Neural progenitor cell (in vitro differentiated cells): ENCODE results near the gene MINDY4. TPM values are rescaled to one million over a fixed set of nuclear protein-coding genes. Genes with fewer than 3 reads are reported as not detected.

ENCODE experiments used
- DNase-seq: peaks from one replicate; pipeline ENCODE4 v3.0.0-alpha.2; 2016; ENCODE audit warnings: low spot score
- H2AFZ ChIP-seq: fragments of 200-600 bp; sonication (generic); replicated peaks from 2 replicates; pipeline ENCODE4 v1.6.1; 2016; ENCODE audit warnings: antibody characterized with exemption
- H3F3A ChIP-seq: fragments of 200-600 bp; sonication (generic); 2 replicates; pipeline ENCODE4 v1.6.1; 2016; ENCODE audit warnings: antibody characterized with exemption, low read depth
- H3K27ac ChIP-seq: fragments of 200-600 bp; sonication (generic); 2 replicates; pipeline ENCODE4 v1.5.1; 2016; ENCODE audit warnings: mild to moderate bottlenecking
- H3K27me3 ChIP-seq: fragments of 200-600 bp; sonication (generic); 2 replicates; pipeline ENCODE4 v1.6.1; 2016; ENCODE audit warnings: mild to moderate bottlenecking, moderate library complexity
- H3K36me3 ChIP-seq: fragments of 200-600 bp; sonication (generic); 2 replicates; pipeline ENCODE4 v1.5.1; 2016
- H3K4me1 ChIP-seq: fragments of 200-600 bp; sonication (generic); 2 replicates; pipeline ENCODE4 v1.6.1; 2016; ENCODE audit warnings: mixed run types
- H3K4me2 ChIP-seq: fragments of 200-600 bp; sonication (generic); 2 replicates; pipeline ENCODE4 v1.6.1; 2016
- H3K4me3 ChIP-seq: fragments of 200-600 bp; sonication (generic); 2 replicates; pipeline ENCODE4 v1.5.1; 2016
- H3K79me2 ChIP-seq: fragments of 200-600 bp; sonication (generic); 2 replicates; pipeline ENCODE4 v1.6.1; 2016; ENCODE audit warnings: low read depth
- H3K9ac ChIP-seq: fragments of 200-600 bp; sonication (generic); 2 replicates; pipeline ENCODE4 v1.6.1; 2016
- H3K9me3 ChIP-seq: fragments of 200-600 bp; sonication (generic); 2 replicates; pipeline ENCODE4 v1.5.1; 2016; ENCODE audit warnings: low read depth
- H4K20me1 ChIP-seq: fragments of 200-600 bp; sonication (generic); 2 replicates; pipeline ENCODE4 v1.6.1; 2016; ENCODE audit warnings: low read depth
- H3K27ac Mint-ChIP-seq: 3 replicates; pipeline ENCODE4 v1.8.0; 2021; ENCODE audit warnings: mixed read lengths
- H3K27me3 Mint-ChIP-seq: 2 replicates; pipeline ENCODE4 v1.8.0; 2022; ENCODE audit warnings: low read depth, mild to moderate bottlenecking, inconsistent platforms, moderate library complexity, mixed read lengths; ENCODE audit not compliant: insufficient read depth
- H3K36me3 Mint-ChIP-seq: 3 replicates; pipeline ENCODE4 v1.8.0; 2021; ENCODE audit warnings: mixed read lengths
- H3K4me1 Mint-ChIP-seq: 3 replicates; pipeline ENCODE4 v1.8.0; 2021; ENCODE audit warnings: mixed read lengths
- H3K4me3 Mint-ChIP-seq: 3 replicates; pipeline ENCODE4 v1.8.0; 2021; ENCODE audit warnings: mild to moderate bottlenecking, moderate library complexity, mixed read lengths
- H3K9me3 Mint-ChIP-seq: 3 replicates; pipeline ENCODE4 v1.8.0; 2020; ENCODE audit warnings: mixed read lengths
- CTCF ChIP-seq: fragments of 200-600 bp; sonication (generic); IDR thresholded peaks from 2 replicates; pipeline ENCODE4 v1.5.1; 2017; ENCODE audit warnings: antibody characterized with exemption, mild to moderate bottlenecking
- EZH2 ChIP-seq: fragments of 200-600 bp; sonication (generic); IDR thresholded peaks from 2 replicates; pipeline ENCODE4 v1.6.1; 2017; ENCODE audit warnings: antibody characterized with exemption, mild to moderate bottlenecking, moderate library complexity
- EZH2phosphoT487 ChIP-seq: fragments of 200-600 bp; sonication (generic); IDR thresholded peaks from 2 replicates; pipeline ENCODE4 v1.6.1; 2017; ENCODE audit warnings: antibody characterized with exemption
- total RNA-seq: library from RNA; depleted of rRNA; stranded (reverse); fragments of >200 nt; gene quantifications from 2 replicates; pipeline ENCODE4 v1.2.3, GENCODE V29; 2015; ENCODE audit warnings: low replicate concordance

MINDY4 gene
- total RNA-seq, 1 donor from 2014 or later: 5.9 TPM

GRCh38 chr7:30814700-30815387 lies 43.6 kb downstream of the MINDY4 start:
- H3K4me3 Mint-ChIP-seq: no peak overlapping the region
- Histone ChIP-seq H3K4me3 (no peak overlapping the region), H4K20me1 (no peaks in the 10 kb centered on the region), H2AFZ (no peak overlapping the region), H3K27ac (no peak overlapping the region), H3K27me3 (no peaks in the 10 kb centered on the region), H3F3A (no peaks in the 10 kb centered on the region), H3K36me3 (no peaks in the 10 kb centered on the region), H3K79me2 (no peaks in the 10 kb centered on the region), H3K9me3 (no peaks in the 10 kb centered on the region), H3K4me2 (no peak overlapping the region), H3K9ac (no peak overlapping the region), H3K4me1 (no peaks in the 10 kb centered on the region)
- TF ChIP-seq EZH2 (no peak), CTCF (no peak), EZH2phosphoT487 (no peak)
- H3K27me3 Mint-ChIP-seq: no peaks in the 10 kb centered on the region
- peaks cover 5% of the 10 kb centered on the region for H3K36me3 Mint-ChIP-seq
- DNase-seq: no peak
- no peaks in the 10 kb centered on the region for H3K4me1 Mint-ChIP-seq
- H3K27ac Mint-ChIP-seq: no peak overlapping the region
- H3K9me3 Mint-ChIP-seq: no peaks in the 10 kb centered on the region

- Mint-ChIP-seq H3K4me1 (no peaks in the 10 kb centered on the region), H3K4me3 (no peak overlapping the region), H3K27ac (no peak overlapping the region), H3K36me3 (peaks cover 8% of the 10 kb centered on the region), H3K27me3 (no peaks in the 10 kb centered on the region), H3K9me3 (no peaks in the 10 kb centered on the region)
- no peak overlapping the region for H3K4me3 ChIP-seq
- H3F3A ChIP-seq: no peaks in the 10 kb centered on the region
- H2AFZ ChIP-seq: no peak overlapping the region
- no peak for TF ChIP-seq EZH2phosphoT487
- no peak for TF ChIP-seq EZH2
- no peak for TF ChIP-seq CTCF
- peaks cover 4% of the 10 kb centered on the region for H3K36me3 ChIP-seq
- no peak overlapping the region for H3K9ac ChIP-seq
- H3K4me1 ChIP-seq: no peaks in the 10 kb centered on the region
- no peak overlapping the region for H3K27ac ChIP-seq
- no peaks in the 10 kb centered on the region for H3K79me2 ChIP-seq
- H3K4me2 ChIP-seq: no peak overlapping the region
- no peaks in the 10 kb centered on the region for H3K27me3 ChIP-seq
- H4K20me1 ChIP-seq: no peaks in the 10 kb centered on the region
- no peak for DNase-seq
- H3K9me3 ChIP-seq: no peaks in the 10 kb centered on the region
Observed at GRCh38 chr7:30815388-30815854, 44.2 kb downstream of the MINDY4 start.

- H3K4me2 ChIP-seq: no peak overlapping the region
Observed at GRCh38 chr7:30815951-30816644, 44.9 kb downstream of the MINDY4 start.

More at GRCh38 chr7:30815951-30816644, 44.9 kb downstream of the MINDY4 start:
- no peak overlapping the region for H3K4me3 ChIP-seq
- H3K4me1 Mint-ChIP-seq: no peaks in the 10 kb centered on the region
- no peaks in the 10 kb centered on the region for H3K4me1 ChIP-seq
- H2AFZ ChIP-seq: no peak overlapping the region
- DNase-seq: no peak
- no peak for TF ChIP-seq EZH2phosphoT487
- no peaks in the 10 kb centered on the region for H3K9me3 Mint-ChIP-seq
- H3K79me2 ChIP-seq: no peaks in the 10 kb centered on the region
- H3K27ac Mint-ChIP-seq: no peak overlapping the region
- H3K4me3 Mint-ChIP-seq: no peak overlapping the region
- H3K36me3 Mint-ChIP-seq: peaks cover 8% of the 10 kb centered on the region
- H3K27me3 ChIP-seq: no peaks in the 10 kb centered on the region
- no peaks in the 10 kb centered on the region for H3F3A ChIP-seq
- no peaks in the 10 kb centered on the region for H3K27me3 Mint-ChIP-seq
- H4K20me1 ChIP-seq: no peaks in the 10 kb centered on the region
- H3K36me3 ChIP-seq: peaks cover 6% of the 10 kb centered on the region
- H3K9ac ChIP-seq: no peak overlapping the region
- H3K9me3 ChIP-seq: no peaks in the 10 kb centered on the region
- H3K27ac ChIP-seq: no peak overlapping the region
